ENCODE measurements around the gene MYBL2. TPM values are rescaled to one million over a fixed set of nuclear protein-coding genes. Genes with fewer than 3 reads are reported as not detected.
A peak's percentile ranks its signal among the peaks of the same experiment; 100 is the strongest.

MYBL2 gene
- polyA plus RNA-seq, 1 of the 3 experiments (the other 2 are of a cell fraction) = 9.7 TPM

- POLR2A ChIA-PET = no interaction called here
- Histone ChIP-seq H3K27me3 (ENCODE audit: insufficient read depth) (no peaks in the 10 kb centered on the region), H3K9me3 (no peaks in the 10 kb centered on the region), H2AFZ (ENCODE audit: low read depth) (no peak overlapping the region), H3K9ac (no peak overlapping the region), H3K36me3 (replicated peaks in 1 of 2; ENCODE audit: control insufficient read depth in 1 of 2, insufficient read depth in 2 of 2, low read length in 1 of 2) (no peaks in the 10 kb centered on the region), H3K79me2 (ENCODE audit: insufficient read depth) (no peaks in the 10 kb centered on the region), H3F3A (replicated peaks; ENCODE audit: insufficient read depth) (no peaks in the 10 kb centered on the region), H3K4me3 (ENCODE audit: low read depth in 2 of 2, low read length in 1 of 2) (no peak overlapping the region), H3K4me1 (ENCODE audit: control insufficient read depth in 1 of 2, insufficient read depth in 2 of 2, low read depth in 1 of 2, low read length in 1 of 2) (peaks cover 0 to 4% of the 10 kb centered on the region in 2 experiments; a peak in 2 of 4 replicates), H3K27ac (ENCODE audit: low read depth in 2 of 2, low read length in 1 of 2) (no peak overlapping the region), H3K4me2 (no peak overlapping the region), H3K9me2 (no peaks in the 10 kb centered on the region), H4K20me1 (ENCODE audit: insufficient read depth) (no peaks in the 10 kb centered on the region)
- DNase-seq = no peak
- WGBS (ENCODE audit: low lambda C conversion rate) = 97% methylated on average over 3 of the region's 3 CpGs
- TF ChIP-seq RXRA (IDR thresholded peaks at IDR 0.05; ENCODE audit: borderline replicate concordance, low read depth) (no peak), MEF2A (IDR thresholded peaks at IDR 0.05; ENCODE audit: borderline replicate concordance, low read depth) (no peak), REST (IDR thresholded peaks at IDR 0.05; ENCODE audit: low read depth, low read length) (no peak), RFX5 (IDR thresholded peaks at IDR 0.05; ENCODE audit: low read length) (no peak), ELF1 (IDR thresholded peaks at IDR 0.05) (no peak)
- CTCF ChIA-PET = no interaction called here
These were observed 73.7 kb downstream of the MYBL2 start for GRCh38 chr20:43740642-43741041.

- Histone ChIP-seq H3K9ac (no peak overlapping the region), H3K27ac (ENCODE audit: low read depth in 2 of 2, low read length in 1 of 2) (no peak overlapping the region), H3K4me1 (ENCODE audit: control insufficient read depth in 1 of 2, insufficient read depth in 2 of 2, low read depth in 1 of 2, low read length in 1 of 2) (peaks cover 3 to 4% of the 10 kb centered on the region in 2 experiments; a peak in 2 of 4 replicates), H3F3A (replicated peaks; ENCODE audit: insufficient read depth) (no peaks in the 10 kb centered on the region), H4K20me1 (ENCODE audit: insufficient read depth) (no peaks in the 10 kb centered on the region), H3K9me2 (no peaks in the 10 kb centered on the region), H3K9me3 (no peaks in the 10 kb centered on the region), H3K79me2 (ENCODE audit: insufficient read depth) (no peaks in the 10 kb centered on the region), H2AFZ (ENCODE audit: low read depth) (no peak overlapping the region), H3K36me3 (replicated peaks in 1 of 2; ENCODE audit: control insufficient read depth in 1 of 2, insufficient read depth in 2 of 2, low read length in 1 of 2) (no peaks in the 10 kb centered on the region), H3K4me2 (no peak overlapping the region), H3K27me3 (ENCODE audit: insufficient read depth) (no peaks in the 10 kb centered on the region), H3K4me3 (ENCODE audit: low read depth in 2 of 2, low read length in 1 of 2) (no peak overlapping the region)
- DNase-seq = no peak
- 0 out of 2 replicates have a peak, but pooled peaks have one; percentile 7 for TF ChIP-seq FOSL2 (IDR thresholded peaks at IDR 0.05; ENCODE audit: borderline replicate concordance, low read depth)
- no peak for TF ChIP-seq EP300 (IDR thresholded peaks at IDR 0.05; ENCODE audit: borderline replicate concordance in 1 of 2, low read depth in 1 of 2, low read length in 1 of 2)
- WGBS (ENCODE audit: low lambda C conversion rate) = 73% methylated on average over 9 of the region's 9 CpGs
- ChIA-PET CTCF (interaction anchor here (9.9 kb wide), 1 partner anchor 337 kb away, joined by 134 read pairs; no protein-coding TSS in a partner anchor), POLR2A (no interaction called here)
These were observed 77.3 kb downstream of the MYBL2 start for GRCh38 chr20:43744151-43744611.

All from SK-N-SH (cell line).